Measurements from ENCODE around the gene ZYX.

The ZYX gene, protein sequence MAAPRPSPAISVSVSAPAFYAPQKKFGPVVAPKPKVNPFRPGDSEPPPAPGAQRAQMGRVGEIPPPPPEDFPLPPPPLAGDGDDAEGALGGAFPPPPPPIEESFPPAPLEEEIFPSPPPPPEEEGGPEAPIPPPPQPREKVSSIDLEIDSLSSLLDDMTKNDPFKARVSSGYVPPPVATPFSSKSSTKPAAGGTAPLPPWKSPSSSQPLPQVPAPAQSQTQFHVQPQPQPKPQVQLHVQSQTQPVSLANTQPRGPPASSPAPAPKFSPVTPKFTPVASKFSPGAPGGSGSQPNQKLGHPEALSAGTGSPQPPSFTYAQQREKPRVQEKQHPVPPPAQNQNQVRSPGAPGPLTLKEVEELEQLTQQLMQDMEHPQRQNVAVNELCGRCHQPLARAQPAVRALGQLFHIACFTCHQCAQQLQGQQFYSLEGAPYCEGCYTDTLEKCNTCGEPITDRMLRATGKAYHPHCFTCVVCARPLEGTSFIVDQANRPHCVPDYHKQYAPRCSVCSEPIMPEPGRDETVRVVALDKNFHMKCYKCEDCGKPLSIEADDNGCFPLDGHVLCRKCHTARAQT

GRCh38 chr7:143380646-143381426 lies at the start of gene ZYX:
TSS of gene ZYX (plus strand) at chr7:143381345. CDS start at chr7:143381572, 227 bp downstream.
- H3K36me3 ChIP-seq (ENCODE audit: control insufficient read depth, insufficient read depth, low read length), result peaks cover 37% of the 10 kb centered on the region
- peak within 1 kb of the TSS; percentile 82 for H3K4me3 ChIP-seq (ENCODE audit: low read depth, low read length)
- H3K27me3 ChIP-seq (ENCODE audit: control insufficient read depth, insufficient read depth, low read length), result no peaks in the 10 kb centered on the region
- peak within 1 kb of the TSS; percentile 99 for H3K27ac ChIP-seq (ENCODE audit: low read depth, low read length)
- peaks cover 32% of the 10 kb centered on the region for H3K4me1 ChIP-seq (ENCODE audit: control insufficient read depth, insufficient read depth, low read length)
- peak within 1 kb of the TSS; percentile 96 for H3K9ac ChIP-seq (ENCODE audit: low read length)
- H3K9me3 ChIP-seq (ENCODE audit: control insufficient read depth, insufficient read depth, low read depth, low read length), result no peaks in the 10 kb centered on the region

GRCh38 chr7:143334244-143334643 lies 46.9 kb upstream of the ZYX start:
- Histone ChIP-seq H3K9me3 (ENCODE audit: control insufficient read depth, insufficient read depth, low read depth, low read length) (no peaks in the 10 kb centered on the region), H3K4me1 (ENCODE audit: control insufficient read depth, insufficient read depth, low read length) (no peaks in the 10 kb centered on the region), H3K27me3 (ENCODE audit: control insufficient read depth, insufficient read depth, low read length) (peaks cover 2% of the 10 kb centered on the region; the same call in 1 of the 2 replicates), H3K9ac (ENCODE audit: low read length) (no peak overlapping the region), H3K4me3 (ENCODE audit: low read depth, low read length) (no peak overlapping the region), H3K27ac (ENCODE audit: low read depth, low read length) (no peak overlapping the region), H3K36me3 (ENCODE audit: control insufficient read depth, insufficient read depth, low read length) (no peaks in the 10 kb centered on the region)

GRCh38 chr7:143337216-143337615 lies 43.9 kb upstream of the ZYX start:
- no peaks in the 10 kb centered on the region for H3K9me3 ChIP-seq (ENCODE audit: control insufficient read depth, insufficient read depth, low read depth, low read length)
- H3K4me1 ChIP-seq (ENCODE audit: control insufficient read depth, insufficient read depth, low read length), result no peaks in the 10 kb centered on the region

DNA sequence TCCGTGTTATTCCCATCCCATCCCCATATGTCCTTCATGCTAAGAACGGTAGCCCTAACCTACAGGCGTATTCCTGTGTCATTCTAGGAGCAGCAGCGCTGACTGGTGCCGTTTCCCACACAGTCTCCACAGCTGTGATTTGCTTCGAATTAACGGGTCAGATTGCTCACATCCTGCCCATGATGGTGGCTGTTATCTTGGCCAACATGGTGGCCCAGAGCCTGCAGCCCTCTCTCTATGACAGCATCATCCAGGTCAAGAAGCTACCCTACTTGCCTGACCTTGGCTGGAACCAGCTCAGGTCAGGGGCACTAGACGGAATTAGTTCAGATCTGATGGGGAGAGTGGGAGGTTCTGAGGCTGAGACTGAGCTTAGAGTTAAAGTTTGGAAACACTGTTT lies 39.3 kb upstream of the ZYX start:
- Histone ChIP-seq H3K9me3 (ENCODE audit: control insufficient read depth, insufficient read depth, low read depth, low read length) (no peaks in the 10 kb centered on the region), H3K4me3 (ENCODE audit: low read depth, low read length) (no peak overlapping the region), H3K4me1 (ENCODE audit: control insufficient read depth, insufficient read depth, low read length) (peaks cover 12% of the 10 kb centered on the region), H3K27ac (ENCODE audit: low read depth, low read length) (no peak overlapping the region), H3K9ac (ENCODE audit: low read length) (no peak overlapping the region), H3K27me3 (ENCODE audit: control insufficient read depth, insufficient read depth, low read length) (peaks cover 14% of the 10 kb centered on the region), H3K36me3 (ENCODE audit: control insufficient read depth, insufficient read depth, low read length) (no peaks in the 10 kb centered on the region)

More at GRCh38 chr7:143337216-143337615, 43.9 kb upstream of the ZYX start:
- Histone ChIP-seq H3K9ac (ENCODE audit: low read length) (no peak overlapping the region), H3K27ac (ENCODE audit: low read depth, low read length) (no peak overlapping the region), H3K4me3 (ENCODE audit: low read depth, low read length) (no peak overlapping the region), H3K27me3 (ENCODE audit: control insufficient read depth, insufficient read depth, low read length) (peaks cover 2% of the 10 kb centered on the region; the same call in 1 of the 2 replicates), H3K36me3 (ENCODE audit: control insufficient read depth, insufficient read depth, low read length) (no peaks in the 10 kb centered on the region)

DNA sequence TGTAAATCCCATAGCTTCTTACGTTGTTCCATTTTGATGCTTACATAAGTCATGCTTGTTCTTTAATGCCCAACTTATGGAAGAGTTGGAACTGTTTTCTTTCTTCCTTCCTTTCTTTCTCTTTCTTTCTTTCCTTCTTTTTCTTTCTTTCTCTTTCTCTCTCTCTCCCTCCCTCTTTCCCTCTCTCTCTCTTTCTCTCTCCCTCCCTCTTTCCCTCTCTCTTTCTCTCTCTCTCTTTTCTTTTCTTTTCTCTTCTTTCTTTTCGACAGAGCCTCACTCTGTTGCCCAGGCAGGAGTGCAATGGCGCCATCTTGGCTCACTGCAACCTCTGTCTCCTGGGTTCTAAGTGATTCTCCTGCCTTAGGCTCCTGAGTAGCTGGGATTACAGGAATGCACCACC lies 37.5 kb upstream of the ZYX start:
- H3K4me1 ChIP-seq (ENCODE audit: control insufficient read depth, insufficient read depth, low read length), result peaks cover 12% of the 10 kb centered on the region
- H3K4me3 ChIP-seq (ENCODE audit: low read depth, low read length), result no peak overlapping the region
- no peak overlapping the region for H3K9ac ChIP-seq (ENCODE audit: low read length)
- no peaks in the 10 kb centered on the region for H3K36me3 ChIP-seq (ENCODE audit: control insufficient read depth, insufficient read depth, low read length)
- no peaks in the 10 kb centered on the region for H3K9me3 ChIP-seq (ENCODE audit: control insufficient read depth, insufficient read depth, low read depth, low read length)
- H3K27me3 ChIP-seq (ENCODE audit: control insufficient read depth, insufficient read depth, low read length), result peaks cover 17% of the 10 kb centered on the region
- H3K27ac ChIP-seq (ENCODE audit: low read depth, low read length), result no peak overlapping the region

DNA sequence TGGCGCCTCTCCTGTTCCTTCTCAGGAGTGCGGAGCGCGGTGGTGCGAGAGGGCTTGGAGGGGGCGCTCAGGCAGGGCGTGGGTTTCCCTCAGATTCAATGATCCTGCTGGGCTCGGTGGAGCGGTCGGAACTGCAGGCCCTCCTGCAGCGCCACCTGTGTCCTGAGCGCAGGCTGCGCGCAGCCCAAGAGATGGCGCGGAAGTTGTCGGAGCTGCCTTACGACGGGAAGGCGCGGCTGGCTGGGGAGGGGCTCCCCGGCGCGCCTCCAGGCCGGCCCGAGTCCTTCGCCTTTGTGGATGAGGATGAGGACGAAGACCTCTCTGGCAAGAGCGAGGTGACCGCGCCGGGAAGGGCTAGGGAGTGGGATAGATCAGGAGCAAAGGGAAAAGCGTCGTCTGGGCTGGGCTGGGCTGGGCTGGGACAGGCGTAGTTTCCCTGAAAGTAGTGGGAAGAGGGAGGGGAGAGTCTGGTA lies 35.7 kb upstream of the ZYX start:
- Histone ChIP-seq H3K36me3 (ENCODE audit: control insufficient read depth, insufficient read depth, low read length) (no peaks in the 10 kb centered on the region), H3K9me3 (ENCODE audit: control insufficient read depth, insufficient read depth, low read depth, low read length) (no peaks in the 10 kb centered on the region), H3K4me1 (ENCODE audit: control insufficient read depth, insufficient read depth, low read length) (peaks cover 12% of the 10 kb centered on the region), H3K27ac (ENCODE audit: low read depth, low read length) (no peak overlapping the region), H3K4me3 (ENCODE audit: low read depth, low read length) (peak overlapping the region; percentile 57), H3K9ac (ENCODE audit: low read length) (peak overlapping the region; percentile 17), H3K27me3 (ENCODE audit: control insufficient read depth, insufficient read depth, low read length) (peaks cover 20% of the 10 kb centered on the region)

DNA sequence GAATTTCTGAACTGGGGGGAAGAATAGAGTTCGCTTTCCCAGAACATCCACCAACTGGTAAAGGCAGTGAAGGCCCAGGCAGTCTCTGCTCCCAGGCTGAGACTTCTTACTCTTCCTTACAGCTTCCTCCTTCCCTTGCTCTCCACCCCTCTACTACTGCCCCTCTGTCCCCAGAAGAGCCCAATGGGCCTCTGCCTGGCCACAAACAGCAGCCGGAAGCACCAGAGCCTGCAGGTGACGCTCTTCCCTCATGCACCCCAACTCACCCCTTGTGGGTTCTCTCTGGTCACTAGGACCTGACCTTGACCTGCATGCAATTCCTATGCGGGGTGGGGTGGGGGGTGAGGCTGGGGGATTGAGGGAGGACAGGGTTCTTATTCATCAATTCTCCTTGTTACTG lies 35.1 kb upstream of the ZYX start:
- Histone ChIP-seq H3K27me3 (ENCODE audit: control insufficient read depth, insufficient read depth, low read length) (peaks cover 20% of the 10 kb centered on the region), H3K4me3 (ENCODE audit: low read depth, low read length) (peak overlapping the region; percentile 57), H3K4me1 (ENCODE audit: control insufficient read depth, insufficient read depth, low read length) (peaks cover 12% of the 10 kb centered on the region), H3K9me3 (ENCODE audit: control insufficient read depth, insufficient read depth, low read depth, low read length) (no peaks in the 10 kb centered on the region), H3K9ac (ENCODE audit: low read length) (no peak overlapping the region), H3K27ac (ENCODE audit: low read depth, low read length) (no peak overlapping the region), H3K36me3 (ENCODE audit: control insufficient read depth, insufficient read depth, low read length) (no peaks in the 10 kb centered on the region)

DNA sequence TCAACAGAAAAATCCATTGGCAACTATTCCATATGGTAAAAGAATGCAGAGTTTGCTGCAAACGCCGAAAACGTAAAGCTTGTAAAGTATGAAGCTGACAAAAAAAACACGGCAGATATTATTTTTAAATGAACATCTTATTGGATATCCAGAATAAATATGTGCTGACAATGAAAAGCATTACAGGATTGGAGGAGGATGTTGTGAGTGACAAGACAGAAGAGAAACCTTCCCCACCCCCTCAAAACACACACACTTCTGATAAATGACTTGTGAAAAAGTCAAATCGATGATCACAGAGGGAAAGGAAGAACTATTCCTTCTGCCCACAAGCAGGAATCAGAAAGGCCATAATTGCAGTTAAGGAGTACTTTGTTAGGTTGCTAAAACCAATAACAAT lies 33.2 kb upstream of the ZYX start:
- Histone ChIP-seq H3K27ac (ENCODE audit: low read depth, low read length) (no peak overlapping the region), H3K4me1 (ENCODE audit: control insufficient read depth, insufficient read depth, low read length) (peaks cover 16% of the 10 kb centered on the region), H3K9ac (ENCODE audit: low read length) (no peak overlapping the region), H3K9me3 (ENCODE audit: control insufficient read depth, insufficient read depth, low read depth, low read length) (no peaks in the 10 kb centered on the region), H3K36me3 (ENCODE audit: control insufficient read depth, insufficient read depth, low read length) (no peaks in the 10 kb centered on the region), H3K4me3 (ENCODE audit: low read depth, low read length) (no peak overlapping the region), H3K27me3 (ENCODE audit: control insufficient read depth, insufficient read depth, low read length) (peaks cover 20% of the 10 kb centered on the region)

DNA sequence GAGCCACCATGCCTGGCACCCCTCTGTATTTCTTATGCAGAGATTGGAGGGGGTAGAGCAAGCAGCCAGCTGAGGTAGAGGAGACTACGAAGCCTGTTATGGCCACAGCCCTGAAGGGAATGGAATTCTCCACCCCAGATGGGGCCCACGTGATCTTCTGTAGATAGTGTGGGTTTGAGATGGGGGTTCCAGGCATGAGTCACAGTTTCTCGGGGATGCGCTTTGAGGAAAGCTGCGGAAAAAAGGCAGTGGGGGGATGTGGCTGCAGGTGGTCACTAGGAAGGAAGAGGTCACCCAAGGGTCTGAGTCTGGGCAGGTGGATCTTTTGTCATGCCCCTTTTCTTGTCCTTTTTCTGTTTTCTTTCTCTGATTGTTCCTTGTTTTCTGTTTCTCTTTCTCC lies 30.1 kb upstream of the ZYX start:
- Histone ChIP-seq H3K4me3 (ENCODE audit: low read depth, low read length) (no peak overlapping the region), H3K9ac (ENCODE audit: low read length) (no peak overlapping the region), H3K27me3 (ENCODE audit: control insufficient read depth, insufficient read depth, low read length) (peaks cover 12% of the 10 kb centered on the region), H3K27ac (ENCODE audit: low read depth, low read length) (no peak overlapping the region), H3K36me3 (ENCODE audit: control insufficient read depth, insufficient read depth, low read length) (peaks cover 6% of the 10 kb centered on the region; the same call in 1 of the 2 replicates), H3K4me1 (ENCODE audit: control insufficient read depth, insufficient read depth, low read length) (peaks cover 4% of the 10 kb centered on the region; the same call in 1 of the 2 replicates), H3K9me3 (ENCODE audit: control insufficient read depth, insufficient read depth, low read depth, low read length) (no peaks in the 10 kb centered on the region)

- Histone ChIP-seq H3K27me3 (ENCODE audit: control insufficient read depth, insufficient read depth, low read length) (peaks cover 8% of the 10 kb centered on the region), H3K9ac (ENCODE audit: low read length) (no peak overlapping the region), H3K9me3 (ENCODE audit: control insufficient read depth, insufficient read depth, low read depth, low read length) (no peaks in the 10 kb centered on the region), H3K4me3 (ENCODE audit: low read depth, low read length) (no peak overlapping the region), H3K27ac (ENCODE audit: low read depth, low read length) (no peak overlapping the region), H3K36me3 (ENCODE audit: control insufficient read depth, insufficient read depth, low read length) (peaks cover 11% of the 10 kb centered on the region; the same call in 1 of the 2 replicates), H3K4me1 (ENCODE audit: control insufficient read depth, insufficient read depth, low read length) (peaks cover 4% of the 10 kb centered on the region; the same call in 1 of the 2 replicates)
Measured at GRCh38 chr7:143351574-143351973, 29.6 kb upstream of the ZYX start.

Data from HUES6 (cell line).